ENCODE measurements around the gene RNF8. TPM values are rescaled to one million over a fixed set of nuclear protein-coding genes. Genes with fewer than 3 reads are reported as not detected.
"Not testable (repeated sequence)": the region's sequence is repeated elsewhere in the genome, so short reads cannot be mapped to it uniquely, and the experiment has no call there.

RNF8 gene
- total RNA-seq, 2 experiments from 2014 or later = 4.9 to 5.9 TPM

DNA sequence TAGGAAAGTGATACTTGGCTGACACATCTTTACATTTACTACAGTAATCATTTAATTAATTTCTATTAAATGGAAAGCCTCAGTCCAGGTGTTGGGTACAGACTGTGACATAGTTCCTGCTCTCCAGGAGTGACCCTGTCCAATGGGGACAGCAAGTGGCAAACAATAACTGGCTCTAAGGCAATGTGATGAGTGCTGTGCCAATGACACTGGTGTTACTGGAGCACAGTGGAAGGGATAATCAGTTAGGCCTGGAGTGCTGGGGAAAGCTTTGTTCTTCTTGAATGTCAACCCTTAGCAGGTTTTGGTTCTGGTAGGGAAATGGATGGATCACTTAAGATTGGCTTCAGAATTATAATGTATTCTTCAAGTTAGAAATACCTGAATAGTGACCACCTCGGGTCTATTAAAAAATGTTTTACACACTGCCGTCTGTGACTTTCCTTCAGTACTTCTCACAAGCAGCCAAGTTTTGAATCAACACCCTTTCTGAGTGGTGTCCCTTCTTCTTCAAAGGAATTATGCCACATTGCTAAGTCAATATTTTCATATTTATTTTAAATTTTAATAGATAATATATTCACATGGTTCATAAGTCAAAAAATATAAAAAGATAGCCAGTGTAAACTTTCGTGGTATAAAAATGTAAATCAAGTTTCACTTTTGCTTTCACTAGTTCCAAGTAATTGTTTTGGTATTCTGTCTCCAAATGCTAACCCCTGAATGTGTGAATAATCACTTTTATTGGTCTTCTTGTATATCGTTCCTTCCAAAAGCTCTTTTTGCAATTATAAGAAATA, 88.8 kb downstream of the RNF8 start:
- peak in 2 of 14 experiments; percentile 19 to 45 for DNase-seq
- H3K36me3 Mint-ChIP-seq (ENCODE audit: low read depth) = peaks cover 86% of the 10 kb centered on the region
- H3K27me3 Mint-ChIP-seq = no peaks in the 10 kb centered on the region
- intact Hi-C loops (cut with DNase I, micrococcal nuclease) = no loop called here
- peak overlapping the region in 1 of 2 donors; percentile 71 for H3K27ac ChIP-seq (ENCODE audit: low read depth in 1 of 2, low read length in 2 of 2)
- peaks cover 63% of the 10 kb centered on the region for H3K36me3 ChIP-seq (ENCODE audit: insufficient read depth, low read length)
- peaks cover 46% of the 10 kb centered on the region for H3K4me1 Mint-ChIP-seq (ENCODE audit: low read depth)
- no peaks in the 10 kb centered on the region for H3K27me3 ChIP-seq (ENCODE audit: control insufficient read depth in 1 of 2, insufficient read depth in 2 of 2, low read length in 2 of 2)
- H3K27ac Mint-ChIP-seq = peak overlapping the region; percentile 70
- no peaks in the 10 kb centered on the region for H3K9me3 Mint-ChIP-seq
- H3K4me3 ChIP-seq (ENCODE audit: low read length) = peak overlapping the region; percentile 49
- ChIA-PET POLR2A (interaction anchor here (1.0 to 1.6 kb wide), 2 partner anchors 9 to 11 kb away, joined by 3 to 11 read pairs; partner anchors contain the start of gene CMTR1), CTCF (interaction anchor here (0.9 kb wide), 1 partner anchor 9 kb away, joined by 3 read pairs; no protein-coding TSS in a partner anchor)
- peaks cover 7% of the 10 kb centered on the region for H3K4me1 ChIP-seq (ENCODE audit: insufficient read depth, low read length)
- H3K9me3 ChIP-seq (ENCODE audit: control insufficient read depth in 1 of 2, insufficient read depth in 1 of 2, low read length in 2 of 2) = no peaks in the 10 kb centered on the region
- peak overlapping the region; percentile 87 for H3K4me3 Mint-ChIP-seq
- no peak for ATAC-seq (ENCODE audit: poor library complexity)
- TF ChIP-seq, protein P1, sequence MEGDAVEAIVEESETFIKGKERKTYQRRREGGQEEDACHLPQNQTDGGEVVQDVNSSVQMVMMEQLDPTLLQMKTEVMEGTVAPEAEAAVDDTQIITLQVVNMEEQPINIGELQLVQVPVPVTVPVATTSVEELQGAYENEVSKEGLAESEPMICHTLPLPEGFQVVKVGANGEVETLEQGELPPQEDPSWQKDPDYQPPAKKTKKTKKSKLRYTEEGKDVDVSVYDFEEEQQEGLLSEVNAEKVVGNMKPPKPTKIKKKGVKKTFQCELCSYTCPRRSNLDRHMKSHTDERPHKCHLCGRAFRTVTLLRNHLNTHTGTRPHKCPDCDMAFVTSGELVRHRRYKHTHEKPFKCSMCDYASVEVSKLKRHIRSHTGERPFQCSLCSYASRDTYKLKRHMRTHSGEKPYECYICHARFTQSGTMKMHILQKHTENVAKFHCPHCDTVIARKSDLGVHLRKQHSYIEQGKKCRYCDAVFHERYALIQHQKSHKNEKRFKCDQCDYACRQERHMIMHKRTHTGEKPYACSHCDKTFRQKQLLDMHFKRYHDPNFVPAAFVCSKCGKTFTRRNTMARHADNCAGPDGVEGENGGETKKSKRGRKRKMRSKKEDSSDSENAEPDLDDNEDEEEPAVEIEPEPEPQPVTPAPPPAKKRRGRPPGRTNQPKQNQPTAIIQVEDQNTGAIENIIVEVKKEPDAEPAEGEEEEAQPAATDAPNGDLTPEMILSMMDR (IDR thresholded peaks at IDR 0.05) = no peak

DNA sequence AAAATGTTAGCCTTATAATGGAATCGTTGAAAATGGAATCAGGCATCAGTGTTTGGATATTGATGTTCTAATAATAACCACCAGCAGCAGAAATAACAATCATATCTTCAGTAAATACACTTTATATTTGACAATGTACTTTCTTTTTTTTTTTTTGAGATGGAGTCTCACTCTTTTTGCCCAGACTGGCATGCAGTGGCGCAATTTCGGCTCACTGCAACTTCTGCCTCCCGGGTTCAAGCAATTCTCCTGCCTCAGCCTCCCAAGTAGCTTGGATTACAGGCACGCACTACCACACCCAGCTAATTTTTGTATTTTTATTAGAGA, 89.4 kb downstream of the RNF8 start:
- Histone ChIP-seq H3K4me3 (ENCODE audit: low read length) (peak overlapping the region; percentile 49), H3K27ac (ENCODE audit: low read depth in 1 of 2, low read length in 2 of 2) (peak overlapping the region in 1 of 2 donors; percentile 71), H3K36me3 (ENCODE audit: insufficient read depth, low read length) (peaks cover 59% of the 10 kb centered on the region)
- H3K4me1 ChIP-seq (ENCODE audit: insufficient read depth, low read length); POLR2A ChIA-PET; intact Hi-C loops (cut with DNase I, micrococcal nuclease); H3K27me3 ChIP-seq (ENCODE audit: control insufficient read depth in 1 of 2, insufficient read depth in 2 of 2, low read length in 2 of 2); H3K9me3 ChIP-seq (ENCODE audit: control insufficient read depth in 1 of 2, insufficient read depth in 1 of 2, low read length in 2 of 2); DNase-seq; H3K9me3 Mint-ChIP-seq; H3K27me3 Mint-ChIP-seq; ATAC-seq (ENCODE audit: poor library complexity): not testable (repeated sequence)
- CTCF ChIA-PET = interaction anchor here (0.6 to 1.2 kb wide), 2 partner anchors 10 to 15 kb away, joined by 3 read pairs; partner anchors contain the start of gene CMTR1
- Mint-ChIP-seq H3K27ac (peak overlapping the region; percentile 70), H3K36me3 (ENCODE audit: low read depth) (peaks cover 82% of the 10 kb centered on the region), H3K4me1 (ENCODE audit: low read depth) (peaks cover 43% of the 10 kb centered on the region), H3K4me3 (peak overlapping the region; percentile 87)

Other genes starting within 250 kb of the RNF8 start
- 100 to 1,000 TPM; 175 to 183 TPM for gene PIM1, start 183.8 kb upstream of the RNF8 start, total RNA-seq
- gene TBC1D22B, start 96.2 kb upstream of the RNF8 start, total RNA-seq = 1 to 10 TPM; 5.9 to 6.6 TPM
- gene TMEM217, start 95.8 kb upstream of the RNF8 start, total RNA-seq = under 1 TPM; 0.41 to 0.47 TPM
- 10 to 100 TPM; 79.7 to 80.3 TPM for gene CMTR1, start 79.2 kb downstream of the RNF8 start, total RNA-seq
- gene CCDC167, start 145.9 kb downstream of the RNF8 start, total RNA-seq = 1 to 10 TPM; 7.3 to 8.0 TPM